Measurements from ENCODE around the gene LOC128125822.

The LOC128125822 gene

DNA sequence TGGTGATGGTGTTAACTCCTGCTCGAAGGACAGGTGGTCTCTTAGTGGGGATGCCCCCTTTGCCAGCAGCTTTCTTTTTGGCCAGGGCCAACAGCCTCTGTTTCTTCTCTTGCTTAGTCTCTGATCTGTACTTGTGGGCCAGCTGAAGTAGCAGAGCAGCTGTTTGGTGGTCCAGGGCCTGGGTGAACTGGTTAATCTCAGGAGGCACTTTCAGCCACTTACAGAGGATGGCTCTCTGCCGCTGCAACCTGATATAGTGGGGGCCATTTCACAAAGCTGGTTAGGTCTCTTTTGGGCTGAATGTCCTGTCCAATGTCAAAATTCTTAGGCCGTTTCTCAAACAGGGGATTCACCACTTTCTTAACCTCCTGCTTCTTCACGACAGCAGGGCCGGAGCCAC is 23.2 kb upstream of the LOC128125822 start:
- H3K9me2 ChIP-seq (replicated peaks; ENCODE audit: insufficient read depth), result no peaks in the 10 kb centered on the region
- no peak overlapping the region for H3K4me2 ChIP-seq

DNA sequence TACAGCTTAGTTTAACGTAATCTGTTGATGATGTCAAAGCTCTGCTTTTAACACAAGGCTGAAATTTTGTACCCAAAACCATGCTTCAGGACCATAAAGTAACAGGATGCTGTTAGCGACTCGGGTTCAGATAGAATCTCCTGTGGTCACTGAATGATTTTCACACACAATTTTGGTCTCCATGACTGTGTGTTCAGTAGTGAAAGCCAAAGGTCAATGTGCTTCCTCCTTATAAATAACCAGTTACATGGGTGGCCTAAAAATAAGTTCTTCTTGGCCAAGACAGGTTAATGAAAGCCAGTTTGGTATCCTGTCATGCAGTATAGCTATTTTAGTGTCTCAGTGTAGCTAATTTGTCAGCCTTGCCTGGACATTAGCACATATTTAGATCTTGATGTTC is 19.1 kb upstream of the LOC128125822 start:
- Histone ChIP-seq H3K9me2 (replicated peaks; ENCODE audit: insufficient read depth) (no peaks in the 10 kb centered on the region), H3K9me3 (ENCODE audit: low read depth) (no peaks in the 10 kb centered on the region), H3K79me2 (no peaks in the 10 kb centered on the region), H3K4me3 (no peak overlapping the region), H3K36me3 (replicated peaks; ENCODE audit: insufficient read depth, low read depth) (no peaks in the 10 kb centered on the region), H2AFZ (no peak overlapping the region), H3K4me2 (no peak overlapping the region), H3K27me3 (no peaks in the 10 kb centered on the region), H4K20me1 (ENCODE audit: insufficient read depth, poor library complexity, severe bottlenecking) (no peaks in the 10 kb centered on the region), H3K4me1 (ENCODE audit: insufficient read depth) (no peaks in the 10 kb centered on the region), H3K27ac (no peak overlapping the region)
- TF ChIP-seq, protein P1, sequence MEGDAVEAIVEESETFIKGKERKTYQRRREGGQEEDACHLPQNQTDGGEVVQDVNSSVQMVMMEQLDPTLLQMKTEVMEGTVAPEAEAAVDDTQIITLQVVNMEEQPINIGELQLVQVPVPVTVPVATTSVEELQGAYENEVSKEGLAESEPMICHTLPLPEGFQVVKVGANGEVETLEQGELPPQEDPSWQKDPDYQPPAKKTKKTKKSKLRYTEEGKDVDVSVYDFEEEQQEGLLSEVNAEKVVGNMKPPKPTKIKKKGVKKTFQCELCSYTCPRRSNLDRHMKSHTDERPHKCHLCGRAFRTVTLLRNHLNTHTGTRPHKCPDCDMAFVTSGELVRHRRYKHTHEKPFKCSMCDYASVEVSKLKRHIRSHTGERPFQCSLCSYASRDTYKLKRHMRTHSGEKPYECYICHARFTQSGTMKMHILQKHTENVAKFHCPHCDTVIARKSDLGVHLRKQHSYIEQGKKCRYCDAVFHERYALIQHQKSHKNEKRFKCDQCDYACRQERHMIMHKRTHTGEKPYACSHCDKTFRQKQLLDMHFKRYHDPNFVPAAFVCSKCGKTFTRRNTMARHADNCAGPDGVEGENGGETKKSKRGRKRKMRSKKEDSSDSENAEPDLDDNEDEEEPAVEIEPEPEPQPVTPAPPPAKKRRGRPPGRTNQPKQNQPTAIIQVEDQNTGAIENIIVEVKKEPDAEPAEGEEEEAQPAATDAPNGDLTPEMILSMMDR (IDR thresholded peaks at IDR 0.05; ENCODE audit: poor library complexity), result no peak
- TF ChIP-seq EZH2phosphoT487 (IDR thresholded peaks at IDR 0.05; ENCODE audit: low read depth, severe bottlenecking, unreplicated experiment), result no peak
- TF ChIP-seq EZH2 (IDR thresholded peaks at IDR 0.05; ENCODE audit: borderline replicate concordance), result no peak
- DNase-seq (ENCODE audit: low spot score), result no peak
- WGBS (ENCODE audit: low lambda C conversion rate, missing lambda C conversion rate), result 91% methylated on average over 3 of the region's 3 CpGs

More for the DNA sequence above, 23.2 kb upstream of the LOC128125822 start:
- Histone ChIP-seq H3K9me3 (ENCODE audit: low read depth) (no peaks in the 10 kb centered on the region), H3K4me1 (ENCODE audit: insufficient read depth) (no peaks in the 10 kb centered on the region), H3K27me3 (no peaks in the 10 kb centered on the region), H2AFZ (no peak overlapping the region), H4K20me1 (ENCODE audit: insufficient read depth, poor library complexity, severe bottlenecking) (no peaks in the 10 kb centered on the region), H3K4me3 (no peak overlapping the region), H3K27ac (no peak overlapping the region), H3K79me2 (no peaks in the 10 kb centered on the region), H3K36me3 (replicated peaks; ENCODE audit: insufficient read depth, low read depth) (no peaks in the 10 kb centered on the region)
- no peak for DNase-seq (ENCODE audit: low spot score)
- 74% methylated on average over 5 of the region's 5 CpGs for WGBS (ENCODE audit: low lambda C conversion rate, missing lambda C conversion rate)
- TF ChIP-seq, protein P1 (IDR thresholded peaks at IDR 0.05; ENCODE audit: poor library complexity), result no peak
- TF ChIP-seq EZH2phosphoT487 (IDR thresholded peaks at IDR 0.05; ENCODE audit: low read depth, severe bottlenecking, unreplicated experiment) (no peak), EZH2 (IDR thresholded peaks at IDR 0.05; ENCODE audit: borderline replicate concordance) (no peak)

GRCh38 chr6:63553900-63554299 is 18.4 kb upstream of the LOC128125822 start:
- no peak overlapping the region for H2AFZ ChIP-seq
- TF ChIP-seq EZH2phosphoT487 (IDR thresholded peaks at IDR 0.05; ENCODE audit: low read depth, severe bottlenecking, unreplicated experiment) (no peak), EZH2 (IDR thresholded peaks at IDR 0.05; ENCODE audit: borderline replicate concordance) (no peak)
- TF ChIP-seq, protein P1 (IDR thresholded peaks at IDR 0.05; ENCODE audit: poor library complexity), result no peak
- H3K4me2 ChIP-seq, result no peak overlapping the region
- no peaks in the 10 kb centered on the region for H4K20me1 ChIP-seq (ENCODE audit: insufficient read depth, poor library complexity, severe bottlenecking)
- no peak overlapping the region for H3K4me3 ChIP-seq
- DNase-seq (ENCODE audit: low spot score), result no peak
- no peaks in the 10 kb centered on the region for H3K9me2 ChIP-seq (replicated peaks; ENCODE audit: insufficient read depth)
- no peaks in the 10 kb centered on the region for H3K27me3 ChIP-seq
- no peak overlapping the region for H3K27ac ChIP-seq
- H3K79me2 ChIP-seq, result no peaks in the 10 kb centered on the region
- no peaks in the 10 kb centered on the region for H3K9me3 ChIP-seq (ENCODE audit: low read depth)
- 84% methylated on average over 1 of the region's 1 CpG for WGBS (ENCODE audit: low lambda C conversion rate, missing lambda C conversion rate)
- no peaks in the 10 kb centered on the region for H3K4me1 ChIP-seq (ENCODE audit: insufficient read depth)
- H3K36me3 ChIP-seq (replicated peaks; ENCODE audit: insufficient read depth, low read depth), result no peaks in the 10 kb centered on the region

GRCh38 chr6:63554782-63555181 is 17.5 kb upstream of the LOC128125822 start:
- Histone ChIP-seq H3K27me3 (no peaks in the 10 kb centered on the region), H3K9me3 (ENCODE audit: low read depth) (no peaks in the 10 kb centered on the region), H3K4me3 (no peak overlapping the region), H3K9me2 (replicated peaks; ENCODE audit: insufficient read depth) (no peaks in the 10 kb centered on the region), H4K20me1 (ENCODE audit: insufficient read depth, poor library complexity, severe bottlenecking) (no peaks in the 10 kb centered on the region), H3K4me1 (ENCODE audit: insufficient read depth) (no peaks in the 10 kb centered on the region), H3K27ac (no peak overlapping the region), H3K4me2 (no peak overlapping the region), H3K79me2 (no peaks in the 10 kb centered on the region), H2AFZ (no peak overlapping the region), H3K36me3 (replicated peaks; ENCODE audit: insufficient read depth, low read depth) (no peaks in the 10 kb centered on the region)
- TF ChIP-seq, protein P1 (IDR thresholded peaks at IDR 0.05; ENCODE audit: poor library complexity), result no peak
- TF ChIP-seq EZH2 (IDR thresholded peaks at IDR 0.05; ENCODE audit: borderline replicate concordance) (no peak), EZH2phosphoT487 (IDR thresholded peaks at IDR 0.05; ENCODE audit: low read depth, severe bottlenecking, unreplicated experiment) (no peak)
- no peak for DNase-seq (ENCODE audit: low spot score)
- 95% methylated on average over 1 of the region's 1 CpG for WGBS (ENCODE audit: low lambda C conversion rate, missing lambda C conversion rate)
